ENCODE data around the gene CCN6. TPM values are rescaled to one million over a fixed set of nuclear protein-coding genes. Genes with fewer than 3 reads are reported as not detected.

CCN6 gene
- total RNA-seq, 1 donor from 2014 or later = not detected

GRCh38 chr6:112085286-112086065 is 31.6 kb downstream of the CCN6 start:
- H3K36me3 Mint-ChIP-seq = peaks cover 10% of the 10 kb centered on the region
- peak overlapping the region; percentile 87 for H3K4me2 ChIP-seq
- peaks cover 13% of the 10 kb centered on the region for H3F3A ChIP-seq (ENCODE audit: low read depth)
- no peak overlapping the region for H3K4me3 ChIP-seq
- peaks cover 9% of the 10 kb centered on the region for H3K79me2 ChIP-seq (ENCODE audit: low read depth)
- no peaks in the 10 kb centered on the region for H4K20me1 ChIP-seq (ENCODE audit: low read depth)
- no peaks in the 10 kb centered on the region for H3K9me3 ChIP-seq (ENCODE audit: low read depth)
- peaks cover 18% of the 10 kb centered on the region for H3K27me3 ChIP-seq
- no peak overlapping the region for H3K27ac Mint-ChIP-seq
- peaks cover 7% of the 10 kb centered on the region for H3K4me1 ChIP-seq
- peak overlapping the region; percentile 73 for H3K4me3 Mint-ChIP-seq
- H3K4me1 Mint-ChIP-seq = peaks cover 11% of the 10 kb centered on the region
- H2AFZ ChIP-seq (replicated peaks) = no peak overlapping the region
- H3K27ac ChIP-seq = no peak overlapping the region
- no peak for DNase-seq (ENCODE audit: low spot score)
- H3K9ac ChIP-seq = no peak overlapping the region
- TF ChIP-seq EZH2 (IDR thresholded peaks at IDR 0.05) (no peak), EZH2phosphoT487 (IDR thresholded peaks at IDR 0.05) (no peak)
- TF ChIP-seq, protein P1, sequence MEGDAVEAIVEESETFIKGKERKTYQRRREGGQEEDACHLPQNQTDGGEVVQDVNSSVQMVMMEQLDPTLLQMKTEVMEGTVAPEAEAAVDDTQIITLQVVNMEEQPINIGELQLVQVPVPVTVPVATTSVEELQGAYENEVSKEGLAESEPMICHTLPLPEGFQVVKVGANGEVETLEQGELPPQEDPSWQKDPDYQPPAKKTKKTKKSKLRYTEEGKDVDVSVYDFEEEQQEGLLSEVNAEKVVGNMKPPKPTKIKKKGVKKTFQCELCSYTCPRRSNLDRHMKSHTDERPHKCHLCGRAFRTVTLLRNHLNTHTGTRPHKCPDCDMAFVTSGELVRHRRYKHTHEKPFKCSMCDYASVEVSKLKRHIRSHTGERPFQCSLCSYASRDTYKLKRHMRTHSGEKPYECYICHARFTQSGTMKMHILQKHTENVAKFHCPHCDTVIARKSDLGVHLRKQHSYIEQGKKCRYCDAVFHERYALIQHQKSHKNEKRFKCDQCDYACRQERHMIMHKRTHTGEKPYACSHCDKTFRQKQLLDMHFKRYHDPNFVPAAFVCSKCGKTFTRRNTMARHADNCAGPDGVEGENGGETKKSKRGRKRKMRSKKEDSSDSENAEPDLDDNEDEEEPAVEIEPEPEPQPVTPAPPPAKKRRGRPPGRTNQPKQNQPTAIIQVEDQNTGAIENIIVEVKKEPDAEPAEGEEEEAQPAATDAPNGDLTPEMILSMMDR (IDR thresholded peaks at IDR 0.05) = no peak
- no peaks in the 10 kb centered on the region for H3K27me3 Mint-ChIP-seq (ENCODE audit: insufficient read depth, low read depth)
- H3K9me3 Mint-ChIP-seq = no peaks in the 10 kb centered on the region
- no peaks in the 10 kb centered on the region for H3K36me3 ChIP-seq

- no peaks in the 10 kb centered on the region for H3K36me3 ChIP-seq
- H3K4me1 ChIP-seq = peaks cover 7% of the 10 kb centered on the region
- no peak overlapping the region for H3K27ac ChIP-seq
- peak overlapping the region; percentile 3 for H3K9ac ChIP-seq
- peak overlapping the region; percentile 96 for H2AFZ ChIP-seq (replicated peaks)
- H3K27me3 Mint-ChIP-seq (ENCODE audit: insufficient read depth, low read depth) = no peaks in the 10 kb centered on the region
- H4K20me1 ChIP-seq (ENCODE audit: low read depth) = no peaks in the 10 kb centered on the region
- TF ChIP-seq, protein P1 (IDR thresholded peaks at IDR 0.05) = peak; percentile 29
- TF ChIP-seq EZH2phosphoT487 (IDR thresholded peaks at IDR 0.05) = no peak
- TF ChIP-seq EZH2 (IDR thresholded peaks at IDR 0.05) = no peak
- H3K27me3 ChIP-seq = peaks cover 18% of the 10 kb centered on the region
- no peaks in the 10 kb centered on the region for H3K9me3 ChIP-seq (ENCODE audit: low read depth)
- H3K4me3 ChIP-seq = peak overlapping the region; percentile 82
- DNase-seq (ENCODE audit: low spot score) = peak; percentile 64
- H3K79me2 ChIP-seq (ENCODE audit: low read depth) = peaks cover 9% of the 10 kb centered on the region
- no peaks in the 10 kb centered on the region for H3K9me3 Mint-ChIP-seq
- H3K4me1 Mint-ChIP-seq = peaks cover 11% of the 10 kb centered on the region
- H3K4me3 Mint-ChIP-seq = no peak overlapping the region
- H3K27ac Mint-ChIP-seq = no peak overlapping the region
- peaks cover 10% of the 10 kb centered on the region for H3K36me3 Mint-ChIP-seq
- H3K4me2 ChIP-seq = peak overlapping the region; percentile 87
- peaks cover 13% of the 10 kb centered on the region for H3F3A ChIP-seq (ENCODE audit: low read depth)
Observed at GRCh38 chr6:112086744-112087135, 32.8 kb downstream of the CCN6 start.

DNA sequence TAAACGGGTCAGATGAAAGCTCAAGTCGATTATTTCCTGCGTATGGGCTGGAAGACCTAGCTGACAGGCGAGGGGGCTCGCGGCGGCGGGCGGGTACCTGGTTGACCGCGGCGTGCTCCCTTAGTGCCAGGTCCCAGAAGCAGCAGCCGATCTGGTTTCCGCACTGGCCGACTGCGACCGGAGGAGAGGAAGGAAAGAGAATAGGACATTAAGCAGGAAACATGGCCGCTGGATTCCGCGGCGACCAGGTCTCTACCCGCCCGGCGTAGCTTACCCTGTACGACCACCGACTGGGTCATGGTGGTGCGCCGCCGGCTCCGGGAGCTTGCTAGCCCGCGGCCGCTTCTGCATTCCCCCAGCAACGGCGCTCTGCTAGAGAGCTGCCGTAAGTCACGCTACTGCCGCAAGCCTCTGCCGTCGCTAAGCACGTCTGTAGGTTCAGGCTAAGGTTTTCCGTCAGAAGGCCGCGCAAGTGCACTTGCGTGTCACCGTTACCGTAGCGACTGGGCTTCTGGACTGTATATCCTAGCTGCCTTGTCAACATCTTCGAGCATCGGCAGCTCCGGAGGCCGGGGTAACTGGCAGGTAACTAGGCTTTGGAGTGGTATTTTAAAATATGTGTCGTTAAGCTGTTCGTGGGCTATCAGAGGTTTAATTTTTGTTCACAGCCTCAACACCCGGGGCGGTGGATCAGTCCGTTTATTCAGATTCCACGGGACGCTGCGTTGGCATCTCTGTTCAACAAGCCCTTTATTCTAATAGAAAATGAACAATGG is 33.4 kb downstream of the CCN6 start, which contains the start of the genes FAM229B and TUBE1:
FAM229B (plus strand) TSS at position 456 of the 776 bp plus-strand sequence. CDS start 11,693 bp downstream, outside the sequence.
TUBE1 (minus strand) TSS at position 347 of the 776 bp plus-strand sequence; CDS start at position 299, 48 bp downstream.
- TF ChIP-seq, protein P1 (IDR thresholded peaks at IDR 0.05) = no peak
- H3K9me3 ChIP-seq (ENCODE audit: low read depth) = no peaks in the 10 kb centered on the region
- H3K36me3 ChIP-seq = no peaks in the 10 kb centered on the region
- peak within 1 kb of the TSS; percentile 96 for H2AFZ ChIP-seq (replicated peaks)
- peak; percentile 98 for DNase-seq (ENCODE audit: low spot score)
- H3K9me3 Mint-ChIP-seq = no peaks in the 10 kb centered on the region
- H4K20me1 ChIP-seq (ENCODE audit: low read depth) = no peaks in the 10 kb centered on the region
- peaks cover 18% of the 10 kb centered on the region for H3K27me3 ChIP-seq
- peak within 1 kb of the TSS; percentile 87 for H3K4me2 ChIP-seq
- peaks cover 10% of the 10 kb centered on the region for H3K36me3 Mint-ChIP-seq
- H3K4me3 Mint-ChIP-seq = no peak within 1 kb of the TSS
- peaks cover 7% of the 10 kb centered on the region for H3K4me1 ChIP-seq
- H3K4me1 Mint-ChIP-seq = peaks cover 11% of the 10 kb centered on the region
- no peaks in the 10 kb centered on the region for H3K27me3 Mint-ChIP-seq (ENCODE audit: insufficient read depth, low read depth)
- peak within 1 kb of the TSS; percentile 82 for H3K4me3 ChIP-seq
- H3K27ac ChIP-seq = no peak within 1 kb of the TSS
- no peak within 1 kb of the TSS for H3K27ac Mint-ChIP-seq
- H3K9ac ChIP-seq = peak within 1 kb of the TSS; percentile 3
- H3F3A ChIP-seq (ENCODE audit: low read depth) = peaks cover 13% of the 10 kb centered on the region
- H3K79me2 ChIP-seq (ENCODE audit: low read depth) = peaks cover 9% of the 10 kb centered on the region

All from neural progenitor cell (in vitro differentiated cells).